C4-2B (cell line): ENCODE measurements around the gene NFRKB.

ENCODE experiments used
- ZFX ChIP-seq: fragments of 450-650 bp; IDR thresholded peaks from 2 replicates; pipeline ENCODE4 v1.6.1; 2017
- TF ChIP-seq, protein P1 (sequence below): fragments of 450-650 bp; conservative IDR thresholded peaks from 2 replicates; pipeline ENCODE4 v1.5.1; 2017; ENCODE audit warnings: mild to moderate bottlenecking

DNA sequence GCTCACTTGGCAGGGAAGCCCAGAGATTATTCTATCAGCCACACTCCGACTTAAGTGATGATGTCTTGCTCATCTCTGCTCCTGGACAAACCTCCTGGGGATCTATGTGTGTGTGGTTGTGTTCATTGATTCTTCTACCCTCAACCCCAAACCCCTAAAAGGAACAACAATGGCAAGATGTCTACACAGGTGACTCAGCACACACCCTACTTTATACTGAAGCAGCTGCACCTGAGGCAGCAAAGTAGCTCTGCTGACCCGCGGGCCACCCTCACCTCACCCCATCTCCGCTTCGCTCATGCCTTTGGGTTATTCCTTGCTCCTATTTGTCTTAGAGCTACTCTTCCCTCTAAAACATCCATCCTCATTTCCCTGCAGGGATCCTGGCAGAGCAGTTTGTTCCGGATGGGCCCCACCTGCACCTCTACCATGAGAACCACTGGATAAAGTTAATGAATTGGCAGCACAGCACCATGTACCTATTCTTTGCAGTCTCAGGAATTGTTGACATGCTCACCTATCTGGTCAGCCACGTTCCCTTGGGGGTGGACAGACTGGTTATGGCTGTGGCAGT lies 41.1 kb downstream of the NFRKB start:
- TF ChIP-seq, protein P1, sequence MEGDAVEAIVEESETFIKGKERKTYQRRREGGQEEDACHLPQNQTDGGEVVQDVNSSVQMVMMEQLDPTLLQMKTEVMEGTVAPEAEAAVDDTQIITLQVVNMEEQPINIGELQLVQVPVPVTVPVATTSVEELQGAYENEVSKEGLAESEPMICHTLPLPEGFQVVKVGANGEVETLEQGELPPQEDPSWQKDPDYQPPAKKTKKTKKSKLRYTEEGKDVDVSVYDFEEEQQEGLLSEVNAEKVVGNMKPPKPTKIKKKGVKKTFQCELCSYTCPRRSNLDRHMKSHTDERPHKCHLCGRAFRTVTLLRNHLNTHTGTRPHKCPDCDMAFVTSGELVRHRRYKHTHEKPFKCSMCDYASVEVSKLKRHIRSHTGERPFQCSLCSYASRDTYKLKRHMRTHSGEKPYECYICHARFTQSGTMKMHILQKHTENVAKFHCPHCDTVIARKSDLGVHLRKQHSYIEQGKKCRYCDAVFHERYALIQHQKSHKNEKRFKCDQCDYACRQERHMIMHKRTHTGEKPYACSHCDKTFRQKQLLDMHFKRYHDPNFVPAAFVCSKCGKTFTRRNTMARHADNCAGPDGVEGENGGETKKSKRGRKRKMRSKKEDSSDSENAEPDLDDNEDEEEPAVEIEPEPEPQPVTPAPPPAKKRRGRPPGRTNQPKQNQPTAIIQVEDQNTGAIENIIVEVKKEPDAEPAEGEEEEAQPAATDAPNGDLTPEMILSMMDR, result no peak
- no peak for TF ChIP-seq ZFX
